WTC11 (cell line): ENCODE results near the gene GARIN1A.

Source experiments
- JUN ChIP-seq: sonication (generic); formaldehyde crosslinking; IDR thresholded peaks from 2 replicates; pipeline ENCODE4 v1.8.0; 2023; ENCODE audit warnings: mild to moderate bottlenecking, missing genetic modification reagents
- TEAD4 ChIP-seq: sonication (generic); formaldehyde crosslinking; IDR thresholded peaks from 2 replicates; pipeline ENCODE4 v1.8.0; 2022; ENCODE audit warnings: mild to moderate bottlenecking, missing genetic modification reagents
- USF2 ChIP-seq: sonication (generic); formaldehyde crosslinking; IDR thresholded peaks from 2 replicates; pipeline ENCODE4 v1.8.1; 2023; ENCODE audit warnings: mild to moderate bottlenecking, missing genetic modification reagents, moderate library complexity
- TF ChIP-seq, protein P1 (sequence below): sonication (generic); formaldehyde crosslinking; IDR thresholded peaks from 2 replicates; pipeline ENCODE4 v1.8.0; 2022; ENCODE audit warnings: mild to moderate bottlenecking, missing genetic modification reagents
- TF ChIP-seq, protein P2 (sequence below): fragments of 200-600 bp; IDR thresholded peaks from 2 replicates; pipeline ENCODE4 v1.8.0; 2022; ENCODE audit warnings: antibody characterized with exemption

- TF ChIP-seq, protein P1, sequence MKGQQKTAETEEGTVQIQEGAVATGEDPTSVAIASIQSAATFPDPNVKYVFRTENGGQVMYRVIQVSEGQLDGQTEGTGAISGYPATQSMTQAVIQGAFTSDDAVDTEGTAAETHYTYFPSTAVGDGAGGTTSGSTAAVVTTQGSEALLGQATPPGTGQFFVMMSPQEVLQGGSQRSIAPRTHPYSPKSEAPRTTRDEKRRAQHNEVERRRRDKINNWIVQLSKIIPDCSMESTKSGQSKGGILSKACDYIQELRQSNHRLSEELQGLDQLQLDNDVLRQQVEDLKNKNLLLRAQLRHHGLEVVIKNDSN (CRISPR knock-in tag), result no peak
- TF ChIP-seq, protein P2, sequence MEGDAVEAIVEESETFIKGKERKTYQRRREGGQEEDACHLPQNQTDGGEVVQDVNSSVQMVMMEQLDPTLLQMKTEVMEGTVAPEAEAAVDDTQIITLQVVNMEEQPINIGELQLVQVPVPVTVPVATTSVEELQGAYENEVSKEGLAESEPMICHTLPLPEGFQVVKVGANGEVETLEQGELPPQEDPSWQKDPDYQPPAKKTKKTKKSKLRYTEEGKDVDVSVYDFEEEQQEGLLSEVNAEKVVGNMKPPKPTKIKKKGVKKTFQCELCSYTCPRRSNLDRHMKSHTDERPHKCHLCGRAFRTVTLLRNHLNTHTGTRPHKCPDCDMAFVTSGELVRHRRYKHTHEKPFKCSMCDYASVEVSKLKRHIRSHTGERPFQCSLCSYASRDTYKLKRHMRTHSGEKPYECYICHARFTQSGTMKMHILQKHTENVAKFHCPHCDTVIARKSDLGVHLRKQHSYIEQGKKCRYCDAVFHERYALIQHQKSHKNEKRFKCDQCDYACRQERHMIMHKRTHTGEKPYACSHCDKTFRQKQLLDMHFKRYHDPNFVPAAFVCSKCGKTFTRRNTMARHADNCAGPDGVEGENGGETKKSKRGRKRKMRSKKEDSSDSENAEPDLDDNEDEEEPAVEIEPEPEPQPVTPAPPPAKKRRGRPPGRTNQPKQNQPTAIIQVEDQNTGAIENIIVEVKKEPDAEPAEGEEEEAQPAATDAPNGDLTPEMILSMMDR, result no peak
- TF ChIP-seq TEAD4 (CRISPR knock-in tag), result no peak
- TF ChIP-seq JUN (CRISPR knock-in tag), result no peak
- no peak for TF ChIP-seq USF2 (CRISPR knock-in tag)
These were observed 42.8 kb downstream of the GARIN1A start for GRCh38 chr7:128714701-128715495.
